ENCODE measurements around the gene THBS4.

THBS4 gene

DNA sequence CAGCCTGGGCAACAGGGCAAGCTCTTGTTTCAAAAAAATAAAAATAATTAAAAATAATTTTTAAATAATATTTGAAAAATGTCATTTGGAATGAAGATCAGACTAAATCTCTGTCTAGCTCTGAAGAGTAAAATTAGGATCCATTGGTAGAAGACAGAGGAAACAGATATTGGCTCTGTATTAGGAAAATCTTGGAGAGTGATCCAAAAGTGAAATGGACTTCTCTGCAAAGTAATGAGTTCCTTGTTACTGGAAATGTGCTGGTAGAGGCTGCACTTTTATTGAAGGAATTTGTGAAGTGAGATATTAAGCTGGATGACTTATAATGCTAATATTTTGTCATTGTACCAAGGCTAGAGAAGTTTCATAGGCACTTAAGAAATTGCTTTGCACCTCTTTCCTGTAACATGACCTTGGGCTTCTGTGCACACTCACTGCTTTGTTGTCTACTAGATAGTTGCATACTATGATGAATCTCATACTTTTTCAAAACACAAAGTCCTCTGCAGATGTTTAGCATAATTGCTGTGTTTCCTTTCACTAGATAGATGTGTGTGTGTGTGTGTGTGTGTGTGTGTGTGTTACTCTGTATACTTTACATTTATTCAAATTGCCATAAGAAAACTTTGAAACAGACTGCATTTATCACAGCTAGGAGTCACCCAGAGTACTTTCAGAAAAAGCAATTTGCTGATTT is 13.1 kb downstream of the THBS4 start:
- DNase-seq (ENCODE audit: low spot score) = no peak

DNA sequence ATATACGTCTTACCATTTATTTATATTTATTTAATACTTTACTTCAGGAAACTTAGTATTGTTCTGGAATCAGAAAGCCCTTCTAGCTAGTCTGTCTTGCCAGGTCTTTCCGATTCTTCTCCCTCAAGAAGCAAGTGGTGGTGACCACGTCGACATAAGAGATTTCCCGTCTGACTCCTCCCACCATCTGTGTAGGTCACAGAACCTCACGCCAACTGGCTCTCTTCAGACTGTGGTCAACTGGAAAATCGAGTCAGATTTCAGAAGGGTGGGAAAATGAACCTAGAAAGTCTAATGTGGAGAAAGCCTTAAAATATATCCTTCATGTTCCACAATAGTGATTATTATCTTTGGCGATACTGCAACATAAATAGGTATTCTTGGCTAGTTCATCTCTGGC is 17.3 kb downstream of the THBS4 start:
- DNase-seq (ENCODE audit: low spot score) = no peak

DNA sequence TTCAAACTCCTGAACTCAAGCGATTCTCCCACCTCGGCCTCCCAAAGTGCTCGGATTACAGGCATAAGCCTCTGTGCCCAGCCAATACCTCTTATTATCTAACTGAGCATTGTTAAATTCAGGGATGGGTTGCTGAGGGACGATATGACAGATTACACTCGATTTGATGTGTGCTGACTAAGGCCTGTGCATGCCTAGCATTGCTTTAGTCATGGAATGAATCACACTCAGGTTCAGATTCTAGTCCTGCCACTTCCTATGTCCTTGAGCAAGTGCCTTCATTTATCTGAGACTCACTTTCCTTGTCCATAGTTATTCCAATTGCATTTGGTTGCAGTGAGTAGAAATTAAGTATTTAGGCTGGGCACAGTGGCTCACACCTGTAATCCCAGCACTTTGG is 19.5 kb downstream of the THBS4 start:
- no peak for DNase-seq (ENCODE audit: low spot score)

DNA sequence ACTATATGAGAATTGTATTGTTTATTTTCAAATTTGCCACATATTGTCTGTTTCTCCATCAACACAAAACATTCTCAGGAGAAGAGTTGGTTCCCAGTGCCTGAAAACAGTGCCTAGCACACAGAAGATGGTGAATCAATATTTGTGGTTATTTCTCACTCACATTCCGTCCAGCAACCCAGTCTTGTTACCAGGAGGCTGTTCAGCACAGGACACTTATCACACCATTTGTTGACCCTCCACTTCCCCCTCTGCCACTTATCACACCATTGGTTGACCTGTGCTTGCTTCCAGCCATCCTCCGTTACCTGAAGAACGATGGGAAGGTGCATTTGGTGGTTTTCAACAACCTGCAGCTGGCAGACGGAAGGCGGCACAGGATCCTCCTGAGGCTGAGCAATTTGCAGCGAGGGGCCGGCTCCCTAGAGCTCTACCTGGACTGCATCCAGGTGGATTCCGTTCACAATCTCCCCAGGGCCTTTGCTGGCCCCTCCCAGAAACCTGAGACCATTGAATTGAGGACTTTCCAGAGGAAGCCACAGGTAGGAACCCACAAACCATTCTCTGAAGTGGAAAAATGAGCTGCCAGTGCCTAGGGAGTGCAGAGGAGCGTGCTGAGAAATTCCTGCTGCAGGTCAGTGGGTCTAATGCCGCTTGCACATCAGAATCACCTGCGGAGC is 20.5 kb downstream of the THBS4 start:
- DNase-seq (ENCODE audit: low spot score) = no peak

DNA sequence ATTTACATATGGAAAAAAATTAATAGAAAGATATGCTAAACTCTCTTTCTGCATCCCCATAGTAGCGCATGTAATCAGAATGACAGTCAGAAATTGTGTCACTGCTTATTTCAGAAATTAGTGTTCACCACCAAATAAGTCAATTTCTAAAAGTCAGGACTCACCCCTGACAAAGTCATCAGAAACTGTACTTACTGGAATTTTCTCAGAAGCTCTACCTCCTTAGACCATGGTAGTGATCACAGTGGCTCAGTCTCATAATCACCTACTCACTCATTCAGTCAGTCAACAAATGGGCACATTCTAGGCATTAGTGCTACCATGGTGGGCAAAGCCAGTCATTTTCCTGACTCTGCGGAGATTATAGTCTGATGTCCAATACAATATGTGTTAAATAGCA is 22.0 kb downstream of the THBS4 start:
- no peak for DNase-seq (ENCODE audit: low spot score)

DNA sequence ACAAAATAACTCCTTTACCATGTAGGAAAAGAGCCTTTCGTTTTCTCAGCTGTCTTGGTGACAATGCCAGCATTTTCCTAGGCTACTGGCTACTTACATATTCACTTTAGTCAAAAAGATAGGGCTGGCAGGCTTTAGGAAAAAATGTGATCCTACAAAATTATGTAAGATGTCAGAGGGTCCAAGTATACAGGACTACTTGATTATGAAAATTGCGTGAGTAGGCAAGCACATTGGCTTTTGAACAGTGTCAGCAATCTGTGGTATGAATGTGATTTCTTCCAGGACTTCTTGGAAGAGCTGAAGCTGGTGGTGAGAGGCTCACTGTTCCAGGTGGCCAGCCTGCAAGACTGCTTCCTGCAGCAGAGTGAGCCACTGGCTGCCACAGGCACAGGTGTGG is 22.8 kb downstream of the THBS4 start:
- DNase-seq (ENCODE audit: low spot score) = no peak

DNA sequence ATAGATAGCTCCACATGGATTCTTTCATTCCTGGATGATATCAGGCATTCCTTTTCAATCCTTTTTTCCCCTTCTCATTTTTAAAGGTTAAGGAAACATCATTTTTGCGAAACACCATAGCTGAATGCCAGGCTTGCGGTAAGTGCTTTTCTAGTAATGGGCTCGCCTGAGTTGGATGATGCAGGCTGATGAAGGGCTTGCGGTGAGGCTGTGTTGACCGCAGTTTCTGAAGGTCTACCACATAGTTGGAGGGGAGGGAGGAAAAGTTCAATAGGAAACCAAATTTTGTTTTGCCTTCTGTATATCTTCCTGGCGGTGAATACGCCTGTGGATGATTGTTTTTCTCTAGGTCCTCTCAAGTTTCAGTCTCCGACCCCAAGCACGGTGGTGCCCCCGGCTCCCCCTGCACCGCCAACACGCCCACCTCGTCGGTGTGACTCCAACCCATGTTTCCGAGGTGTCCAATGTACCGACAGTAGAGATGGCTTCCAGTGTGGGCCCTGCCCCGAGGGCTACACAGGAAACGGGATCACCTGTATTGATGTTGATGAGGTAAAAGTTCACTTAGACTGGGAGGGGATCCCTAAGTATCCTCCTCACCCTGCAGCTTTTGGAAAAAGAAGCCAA is 24.3 kb downstream of the THBS4 start:
- DNase-seq (ENCODE audit: low spot score) = no peak

DNA sequence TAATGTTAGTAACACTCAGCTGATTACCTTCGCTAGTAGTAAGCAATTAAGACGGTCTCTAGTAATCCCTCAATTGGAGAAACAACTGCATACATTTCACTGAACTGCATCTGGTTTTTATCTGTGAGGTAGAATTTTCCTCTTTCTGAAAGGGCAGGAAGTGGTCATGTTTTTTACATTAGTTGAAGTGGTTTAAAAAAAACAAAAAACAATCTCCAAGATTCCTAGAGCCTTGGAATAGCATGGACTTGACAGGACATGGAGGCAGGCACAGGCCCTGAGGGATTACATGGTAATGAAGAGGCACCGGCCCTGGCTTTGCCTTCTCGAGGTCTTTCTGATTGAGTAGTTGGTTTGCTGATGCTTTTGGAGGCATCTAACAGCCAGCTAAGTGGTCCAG is 25.8 kb downstream of the THBS4 start:
- DNase-seq (ENCODE audit: low spot score) = peak; percentile 16

DNA sequence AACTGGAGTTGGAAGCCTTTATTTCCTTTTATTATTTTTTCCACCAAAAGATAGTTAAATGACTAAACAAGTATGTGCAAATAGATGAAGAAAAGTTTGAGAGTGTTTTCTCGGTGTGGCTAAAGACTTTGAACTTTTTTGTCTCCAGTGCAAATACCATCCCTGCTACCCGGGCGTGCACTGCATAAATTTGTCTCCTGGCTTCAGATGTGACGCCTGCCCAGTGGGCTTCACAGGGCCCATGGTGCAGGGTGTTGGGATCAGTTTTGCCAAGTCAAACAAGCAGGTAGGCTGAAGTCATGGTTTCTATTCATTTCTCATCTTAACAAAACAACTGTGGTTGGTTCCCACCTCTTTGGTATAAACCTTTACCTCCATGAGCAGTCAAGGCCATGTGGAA is 26.4 kb downstream of the THBS4 start:
- no peak for DNase-seq (ENCODE audit: low spot score)

DNA sequence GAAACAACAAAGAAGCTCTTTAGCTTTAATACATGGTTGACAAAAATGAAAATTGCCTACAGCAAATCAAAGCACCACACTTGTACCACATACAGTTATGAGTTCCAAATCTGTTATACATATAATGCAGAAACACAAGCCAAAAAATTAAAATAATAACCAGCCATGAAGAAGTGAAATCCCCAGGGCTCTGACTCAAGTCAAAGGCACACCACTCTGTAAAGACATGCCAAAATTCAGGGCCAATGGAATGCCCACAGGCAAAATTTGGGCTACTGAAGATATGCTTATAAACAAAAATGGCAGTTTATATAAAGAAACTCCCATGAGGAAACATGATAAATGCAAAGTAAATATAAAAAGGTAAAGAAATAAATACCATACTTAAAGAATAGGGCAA is 29.0 kb downstream of the THBS4 start:
- no peak for DNase-seq (ENCODE audit: low spot score)

DNA sequence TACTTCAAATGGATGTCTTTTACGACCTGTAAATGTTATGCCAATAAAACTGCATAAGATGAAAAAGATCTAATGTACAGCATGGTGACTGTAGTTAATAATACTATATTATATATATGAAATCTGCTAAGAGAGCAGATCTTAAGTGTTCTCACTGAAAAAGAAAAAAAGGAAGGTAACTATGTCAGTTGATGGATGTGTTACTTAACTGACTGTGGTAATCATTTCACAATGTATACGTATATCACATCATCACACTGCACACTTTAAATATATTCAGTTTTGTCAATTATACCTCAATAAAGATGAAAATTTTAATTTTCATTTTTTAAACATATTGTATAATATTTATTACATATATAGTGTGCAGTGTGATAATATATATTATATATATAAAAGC is 31.9 kb downstream of the THBS4 start:
- DNase-seq (ENCODE audit: low spot score) = no peak

DNA sequence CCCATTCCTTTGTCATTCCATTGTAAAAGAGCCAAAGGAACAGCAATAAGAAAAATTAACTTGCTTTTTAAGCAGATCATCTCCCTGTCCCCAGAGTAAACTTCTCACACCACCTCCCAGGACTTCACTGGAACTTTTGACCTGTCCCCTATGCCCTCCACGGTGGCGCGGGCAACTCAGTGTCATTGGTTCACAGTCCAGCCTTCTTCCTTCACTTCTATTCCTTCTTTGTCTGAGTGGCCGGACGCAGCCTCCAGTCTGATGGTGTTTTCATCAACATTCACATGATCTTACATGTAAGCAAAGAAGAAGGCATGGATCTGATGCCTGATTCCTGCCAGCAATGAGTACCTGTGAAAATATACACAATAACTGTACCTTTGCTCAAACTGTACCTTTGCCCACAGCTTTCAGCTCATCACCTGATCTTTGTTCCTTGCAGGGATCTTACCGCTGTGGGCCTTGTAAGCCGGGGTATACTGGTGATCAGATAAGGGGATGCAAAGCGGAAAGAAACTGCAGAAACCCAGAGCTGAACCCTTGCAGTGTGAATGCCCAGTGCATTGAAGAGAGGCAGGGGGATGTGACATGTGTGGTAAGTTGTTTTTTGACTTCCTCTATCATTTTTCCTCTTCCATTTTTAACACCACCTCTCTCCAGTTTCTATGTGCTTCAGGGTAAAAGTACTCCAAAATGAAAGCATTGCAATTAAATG is 32.5 kb downstream of the THBS4 start:
- no peak for DNase-seq (ENCODE audit: low spot score)

DNA sequence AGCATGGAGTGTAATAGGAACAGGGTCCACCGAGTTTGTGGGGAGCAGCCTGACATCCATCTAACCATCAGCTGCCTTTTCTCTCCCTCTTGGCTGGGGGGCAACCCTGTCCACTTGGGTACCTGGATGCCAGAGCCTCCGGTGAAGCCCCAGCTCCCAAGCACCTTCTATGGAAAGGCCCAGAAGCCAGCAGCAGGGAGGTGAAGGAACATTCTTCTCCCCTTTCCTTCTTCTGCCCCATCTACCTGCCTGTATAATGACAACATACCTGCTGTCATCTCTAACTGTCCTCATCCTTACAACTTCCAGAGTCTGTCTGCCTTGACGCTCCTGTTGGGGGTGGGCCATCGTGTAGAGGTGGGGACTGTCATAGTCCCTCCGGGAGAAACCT is 33.1 kb downstream of the THBS4 start:
- no peak for DNase-seq (ENCODE audit: low spot score)

DNA sequence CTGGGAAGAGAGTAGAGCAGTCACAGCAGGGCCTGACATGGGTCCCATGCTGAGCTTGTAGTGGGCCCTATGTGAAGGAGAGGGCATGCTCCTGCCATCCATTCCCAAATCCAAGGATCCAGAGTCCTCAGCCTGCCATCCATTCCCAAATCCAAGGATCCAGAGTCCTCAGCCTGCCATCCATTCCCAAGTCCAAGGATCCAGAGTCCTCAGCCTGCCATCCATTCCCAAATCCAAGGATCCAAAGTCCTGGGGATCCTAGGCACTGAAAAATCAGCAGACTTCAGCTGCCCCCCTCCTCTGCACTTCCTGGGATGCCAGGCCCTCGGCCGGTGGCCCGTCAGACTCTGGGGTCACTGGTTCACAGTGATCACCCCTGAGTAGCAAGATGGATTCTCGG is 33.6 kb downstream of the THBS4 start:
- no peak for DNase-seq (ENCODE audit: low spot score)

DNA sequence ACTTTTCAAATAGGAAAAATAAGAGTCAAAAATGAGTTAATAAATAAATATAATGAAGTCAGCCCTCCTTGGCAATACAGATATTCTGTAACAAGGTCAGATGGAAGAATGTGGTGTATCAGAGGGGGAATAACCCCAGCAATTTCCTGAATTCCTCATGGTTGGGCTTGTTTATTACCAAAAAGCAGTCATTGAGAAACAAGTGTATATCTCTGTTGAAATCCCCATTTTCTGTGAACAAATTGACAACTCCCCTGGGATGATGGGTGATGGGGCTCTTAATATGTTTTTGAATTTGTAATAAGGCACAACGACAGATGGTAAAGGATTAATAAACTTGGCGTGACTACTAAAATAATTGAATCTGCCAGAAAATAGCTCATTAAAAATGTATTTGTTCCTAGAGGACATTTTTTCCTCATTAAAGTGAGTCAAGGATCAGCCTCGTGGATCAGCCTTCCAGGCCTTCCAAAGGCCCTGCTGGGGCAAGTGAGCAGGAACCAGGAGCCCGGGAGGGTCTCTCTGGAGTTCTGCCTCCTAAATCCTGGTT is 34.2 kb downstream of the THBS4 start:
- DNase-seq (ENCODE audit: low spot score) = peak; percentile 29

DNA sequence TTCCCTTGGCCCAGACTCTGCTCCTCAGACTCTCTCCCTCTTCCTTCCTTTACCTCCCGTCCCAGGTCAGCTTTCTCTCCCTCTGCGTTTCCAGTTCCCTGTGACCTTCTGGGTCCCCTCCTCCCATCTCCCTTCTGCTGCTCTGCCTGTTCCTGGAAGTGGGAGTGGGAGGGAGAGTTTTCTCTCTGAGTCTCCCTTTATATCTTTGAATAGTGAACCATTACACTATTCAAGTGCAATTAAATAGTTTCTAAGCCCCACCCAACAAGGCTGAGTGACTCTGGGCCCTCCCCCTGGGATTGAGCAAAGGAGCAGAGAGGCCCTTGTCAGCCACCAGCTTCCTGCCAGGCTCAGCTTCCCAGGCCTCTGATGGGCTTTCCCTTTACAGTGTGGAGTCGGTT is 34.8 kb downstream of the THBS4 start:
- peak; percentile 37 for DNase-seq (ENCODE audit: low spot score)

DNA sequence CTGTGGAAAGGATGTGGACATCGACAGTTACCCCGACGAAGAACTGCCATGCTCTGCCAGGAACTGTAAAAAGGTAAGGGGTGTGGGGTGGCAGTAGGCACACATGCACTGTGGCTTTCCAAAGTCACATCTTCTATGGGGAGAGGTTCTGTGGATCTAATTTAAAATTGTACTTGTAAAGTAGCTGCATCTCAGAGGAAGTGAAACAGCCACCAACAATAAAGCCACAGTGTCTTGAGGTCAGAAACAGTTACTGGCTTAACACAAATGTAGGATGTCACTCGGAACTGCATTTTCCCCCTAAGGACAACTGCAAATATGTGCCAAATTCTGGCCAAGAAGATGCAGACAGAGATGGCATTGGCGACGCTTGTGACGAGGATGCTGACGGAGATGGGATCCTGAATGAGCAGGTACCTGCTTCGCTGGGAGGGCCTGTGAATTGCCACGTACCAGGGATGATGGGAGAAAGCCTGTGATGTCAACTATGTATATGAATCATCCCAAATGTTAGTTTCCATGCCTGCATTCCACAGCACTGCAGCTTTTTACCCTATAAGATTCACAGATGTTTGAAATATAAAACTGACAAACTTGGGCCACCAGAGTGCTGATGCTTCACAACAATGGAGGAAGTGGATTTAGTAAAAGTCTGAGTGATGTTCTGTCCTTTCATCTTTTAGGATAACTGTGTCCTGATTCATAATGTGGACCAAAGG is 35.3 kb downstream of the THBS4 start:
- DNase-seq (ENCODE audit: low spot score) = no peak

DNA sequence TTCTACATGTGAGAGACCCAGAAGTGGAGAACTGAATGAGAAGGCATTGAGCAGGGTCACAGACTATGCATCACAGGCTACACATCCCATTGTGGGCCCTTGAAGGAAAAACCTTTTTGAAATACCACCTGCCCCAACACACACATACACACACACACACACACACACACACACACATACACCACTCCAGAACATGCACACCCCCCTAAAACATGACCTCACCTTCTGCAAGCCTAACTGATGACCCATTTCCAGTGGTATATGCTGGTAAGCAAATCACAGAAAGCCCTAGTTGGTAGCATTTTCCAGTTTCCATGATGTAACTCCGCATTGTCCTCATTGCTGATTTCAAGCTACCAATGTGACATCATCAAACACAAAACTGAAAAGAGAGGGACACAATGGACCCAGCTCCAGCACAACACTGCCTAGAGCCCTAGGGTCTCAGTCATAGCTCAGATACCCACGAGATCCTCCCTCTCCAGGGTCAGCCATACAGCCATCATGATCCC is 36.4 kb downstream of the THBS4 start:
- DNase-seq (ENCODE audit: low spot score) = no peak

DNA sequence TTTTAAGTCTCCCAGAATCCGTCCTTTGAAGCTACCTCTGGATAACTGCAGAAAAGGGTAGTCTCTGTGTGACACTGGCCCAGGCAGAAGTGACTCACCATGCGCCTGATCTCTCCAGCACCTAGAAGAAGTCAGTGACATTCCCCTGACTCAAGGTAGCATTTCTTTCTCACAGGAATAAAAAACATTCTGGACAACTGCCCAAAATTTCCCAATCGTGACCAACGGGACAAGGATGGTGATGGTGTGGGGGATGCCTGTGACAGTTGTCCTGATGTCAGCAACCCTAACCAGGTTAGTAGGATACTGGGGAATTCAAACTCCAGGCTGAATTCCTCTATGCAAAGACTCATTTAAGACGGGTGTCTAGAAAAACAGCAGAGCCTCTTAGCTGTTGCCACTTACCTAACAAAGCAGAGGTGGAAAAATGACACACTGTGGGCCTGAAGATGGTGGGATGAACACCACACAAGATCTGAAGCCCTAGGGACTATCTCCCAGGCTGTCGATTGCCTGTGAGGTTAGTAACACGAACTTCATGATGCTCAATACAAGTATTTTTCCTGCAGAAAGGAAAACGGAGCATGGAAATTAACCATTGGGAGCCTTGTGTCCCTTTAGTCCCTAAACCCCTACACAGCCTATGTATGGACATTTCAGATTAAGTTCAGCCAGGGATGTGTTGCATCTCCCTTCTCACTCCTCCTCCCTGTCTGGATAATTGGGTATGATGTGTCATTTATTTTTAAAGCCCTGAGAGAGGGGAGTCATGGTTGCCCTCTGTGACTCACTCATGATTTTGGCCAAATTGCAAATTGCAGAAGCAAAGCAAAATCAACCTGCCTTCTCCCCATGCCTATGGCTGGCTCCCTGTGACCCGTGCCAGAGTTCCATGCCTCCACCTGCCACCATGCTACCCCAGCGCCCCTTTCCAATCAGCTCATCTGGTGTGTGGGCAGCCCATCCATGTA is 37.2 kb downstream of the THBS4 start:
- DNase-seq (ENCODE audit: low spot score) = peak; percentile 37

All from AG20443 (cell line).